GM06990 (cell line): ENCODE results near the gene ZIM2.
"Not testable (repeated sequence)": the region's sequence is repeated elsewhere in the genome, so short reads cannot be mapped to it uniquely, and the experiment has no call there.

ENCODE experiments used
- DNase-seq: peaks from one replicate; pipeline ENCODE4 v3.0.0-alpha.2; 2011; ENCODE audit not compliant: insufficient read length; ENCODE audit errors: extremely low read depth
- H3K27me3 ChIP-seq: replicated peaks from 2 replicates; pipeline ENCODE4 v1.6.0; 2011; ENCODE audit warnings: low read length; ENCODE audit not compliant: control insufficient read depth, insufficient read depth
- H3K36me3 ChIP-seq: 2 replicates; pipeline ENCODE4 v1.5.1; 2011; ENCODE audit warnings: low read length; ENCODE audit not compliant: control insufficient read depth, insufficient read depth
- H3K4me3 ChIP-seq: replicated peaks from 2 replicates; pipeline ENCODE4 v1.5.1; 2011; ENCODE audit warnings: low read depth, mild to moderate bottlenecking, control low read depth, low read length
- TF ChIP-seq, protein P1 (sequence below): IDR thresholded peaks from 2 replicates; pipeline ENCODE4 v1.5.1; 2011; ENCODE audit warnings: low read length, control low read depth, mild to moderate bottlenecking, inconsistent platforms; ENCODE audit not compliant: insufficient read depth, poor library complexity, severe bottlenecking

Gene ZIM2

DNA sequence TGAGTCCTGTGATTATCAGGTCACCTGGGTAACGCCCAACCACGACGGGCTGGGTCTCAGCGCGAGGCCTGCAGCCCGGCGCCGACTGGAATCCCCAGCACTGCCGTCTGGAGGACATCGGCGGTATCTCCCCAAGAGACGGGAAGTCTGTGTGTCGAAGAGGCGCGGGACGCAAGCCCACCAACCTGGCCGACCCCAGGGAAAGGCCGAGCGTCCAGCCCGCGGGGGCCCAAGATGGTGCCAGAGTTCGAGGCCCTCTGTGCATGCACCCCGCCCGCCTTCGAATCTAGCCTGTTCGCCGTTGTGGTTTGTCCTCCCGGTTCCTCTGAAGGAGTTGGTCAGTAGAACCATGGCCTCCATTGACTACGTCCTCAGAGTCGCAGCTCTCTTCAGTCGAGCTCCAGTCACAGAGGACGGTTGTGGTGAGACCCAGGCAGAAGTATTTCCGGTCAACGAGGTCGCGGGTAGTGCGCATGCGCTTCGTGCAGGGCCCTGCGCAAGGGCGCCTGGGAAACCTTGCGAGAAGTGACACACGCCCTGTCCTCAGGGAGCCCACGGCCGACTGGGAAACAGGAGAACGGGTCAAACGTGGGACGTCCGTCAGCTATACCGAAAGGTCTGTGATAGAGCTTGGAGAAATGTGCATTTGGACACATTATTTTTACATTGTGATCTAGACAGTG, 24.1 kb upstream of the ZIM2 start:
- H3K36me3 ChIP-seq: no peaks in the 10 kb centered on the region
- TF ChIP-seq, protein P1, sequence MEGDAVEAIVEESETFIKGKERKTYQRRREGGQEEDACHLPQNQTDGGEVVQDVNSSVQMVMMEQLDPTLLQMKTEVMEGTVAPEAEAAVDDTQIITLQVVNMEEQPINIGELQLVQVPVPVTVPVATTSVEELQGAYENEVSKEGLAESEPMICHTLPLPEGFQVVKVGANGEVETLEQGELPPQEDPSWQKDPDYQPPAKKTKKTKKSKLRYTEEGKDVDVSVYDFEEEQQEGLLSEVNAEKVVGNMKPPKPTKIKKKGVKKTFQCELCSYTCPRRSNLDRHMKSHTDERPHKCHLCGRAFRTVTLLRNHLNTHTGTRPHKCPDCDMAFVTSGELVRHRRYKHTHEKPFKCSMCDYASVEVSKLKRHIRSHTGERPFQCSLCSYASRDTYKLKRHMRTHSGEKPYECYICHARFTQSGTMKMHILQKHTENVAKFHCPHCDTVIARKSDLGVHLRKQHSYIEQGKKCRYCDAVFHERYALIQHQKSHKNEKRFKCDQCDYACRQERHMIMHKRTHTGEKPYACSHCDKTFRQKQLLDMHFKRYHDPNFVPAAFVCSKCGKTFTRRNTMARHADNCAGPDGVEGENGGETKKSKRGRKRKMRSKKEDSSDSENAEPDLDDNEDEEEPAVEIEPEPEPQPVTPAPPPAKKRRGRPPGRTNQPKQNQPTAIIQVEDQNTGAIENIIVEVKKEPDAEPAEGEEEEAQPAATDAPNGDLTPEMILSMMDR: no peak
- DNase-seq: no peak
- H3K27me3 ChIP-seq: no peaks in the 10 kb centered on the region
- H3K4me3 ChIP-seq: no peak overlapping the region

DNA sequence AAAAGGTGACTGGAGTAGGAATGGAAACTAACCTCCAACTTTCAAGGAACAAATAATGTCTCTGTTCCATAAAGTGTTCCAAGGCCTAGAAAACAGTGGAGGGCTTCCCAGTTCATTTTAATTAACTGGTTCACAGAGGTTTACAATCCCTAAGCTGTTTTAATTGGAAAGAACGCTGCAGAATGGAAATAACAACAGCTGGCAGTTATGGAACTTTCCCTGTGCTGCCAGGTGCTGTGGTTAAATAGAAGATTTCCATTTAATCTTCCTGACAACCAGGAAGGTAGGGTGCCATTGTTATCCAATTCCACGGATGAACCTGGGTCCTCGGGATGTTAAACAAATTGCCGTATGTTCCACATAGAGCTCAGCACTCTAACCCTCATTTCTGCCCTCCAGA, 22.2 kb upstream of the ZIM2 start:
- Histone ChIP-seq H3K4me3 (no peak overlapping the region), H3K27me3 (no peaks in the 10 kb centered on the region), H3K36me3 (no peaks in the 10 kb centered on the region)
- TF ChIP-seq, protein P1: no peak
- DNase-seq: no peak

DNA sequence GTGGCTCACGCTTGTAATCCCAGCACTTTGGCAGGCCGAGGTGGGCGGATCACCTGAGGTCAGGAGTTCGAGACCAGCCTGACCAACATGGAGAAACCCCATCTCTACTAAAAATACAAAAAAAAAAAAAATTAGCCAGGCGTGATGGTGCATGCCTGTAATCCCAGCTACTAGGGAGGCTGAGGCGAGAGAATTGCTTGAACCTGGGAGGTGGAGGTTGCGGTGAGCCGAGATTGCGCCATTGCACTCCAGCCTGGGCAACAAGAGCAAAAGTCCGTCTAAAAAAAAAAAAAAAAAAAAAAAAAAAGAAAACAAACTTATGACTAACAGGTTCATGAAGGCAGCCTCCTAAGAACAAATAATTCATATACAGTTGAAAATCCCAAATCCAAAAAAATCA, 19.9 kb upstream of the ZIM2 start:
- H3K4me3 ChIP-seq, H3K27me3 ChIP-seq, DNase-seq, H3K36me3 ChIP-seq: not testable (repeated sequence)

DNA sequence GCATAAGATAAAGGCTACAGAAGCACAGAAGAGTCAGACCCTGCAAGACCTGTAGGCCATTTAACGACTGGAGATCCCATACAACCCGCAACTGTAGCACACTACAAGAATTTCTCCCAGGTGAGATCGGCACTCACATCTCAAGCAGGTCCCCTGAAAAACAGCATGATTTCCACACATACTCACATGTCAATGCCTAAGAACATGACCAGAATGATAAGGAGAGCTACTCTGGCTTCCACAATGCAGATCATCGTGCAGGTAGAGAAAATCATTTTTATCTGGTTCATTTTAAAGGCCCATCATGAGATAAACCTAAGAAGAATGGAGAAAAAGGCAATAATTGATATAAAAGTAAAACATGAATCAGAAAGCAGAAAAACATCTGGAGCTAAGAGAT, 17.5 kb upstream of the ZIM2 start:
- no peak for DNase-seq
- TF ChIP-seq, protein P1: no peak
- H3K36me3 ChIP-seq: no peaks in the 10 kb centered on the region
- H3K4me3 ChIP-seq: no peak overlapping the region
- no peaks in the 10 kb centered on the region for H3K27me3 ChIP-seq

DNA sequence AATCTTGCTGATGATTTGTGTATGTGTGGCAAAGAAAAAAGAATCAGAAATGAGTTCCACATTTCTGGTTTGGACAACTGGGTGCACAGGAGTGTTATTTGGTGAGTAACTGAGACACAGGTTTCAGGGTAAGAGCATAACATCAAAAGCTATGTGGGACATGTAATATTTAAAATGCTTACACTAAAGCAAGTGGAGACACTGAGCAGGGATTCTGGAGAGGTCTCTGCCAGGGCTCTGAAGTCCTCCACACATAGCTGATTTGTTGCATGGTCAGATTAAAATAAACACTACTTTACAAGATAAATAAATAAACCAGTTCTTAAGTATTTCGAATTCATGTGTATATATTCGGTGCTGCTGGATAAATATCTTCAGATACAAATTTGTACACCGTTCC, 16.3 kb upstream of the ZIM2 start:
- Histone ChIP-seq H3K4me3 (no peak overlapping the region), H3K36me3 (no peaks in the 10 kb centered on the region), H3K27me3 (no peaks in the 10 kb centered on the region)
- no peak for DNase-seq
- TF ChIP-seq, protein P1: no peak

DNA sequence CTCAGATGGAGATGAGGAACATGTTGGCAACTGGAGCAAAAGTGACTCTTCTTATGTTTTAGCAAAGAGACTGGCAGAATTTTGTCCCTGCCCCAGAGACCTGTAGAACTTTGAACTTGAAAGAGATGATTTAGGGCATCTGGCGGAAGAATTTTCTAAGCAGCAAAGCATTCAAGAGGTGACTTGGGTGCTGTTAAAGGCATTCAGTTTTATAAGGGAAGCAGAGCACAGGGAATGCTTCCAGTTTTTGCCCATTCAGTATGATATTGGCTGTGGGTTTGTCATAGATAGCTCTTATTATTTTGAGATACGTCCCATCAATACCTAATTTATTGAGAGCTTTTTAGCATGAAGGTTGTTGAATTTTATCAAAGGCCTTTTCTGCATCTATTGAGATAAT, 11.8 kb upstream of the ZIM2 start:
- not testable (repeated sequence) for H3K4me3 ChIP-seq, H3K27me3 ChIP-seq, H3K36me3 ChIP-seq, DNase-seq

DNA sequence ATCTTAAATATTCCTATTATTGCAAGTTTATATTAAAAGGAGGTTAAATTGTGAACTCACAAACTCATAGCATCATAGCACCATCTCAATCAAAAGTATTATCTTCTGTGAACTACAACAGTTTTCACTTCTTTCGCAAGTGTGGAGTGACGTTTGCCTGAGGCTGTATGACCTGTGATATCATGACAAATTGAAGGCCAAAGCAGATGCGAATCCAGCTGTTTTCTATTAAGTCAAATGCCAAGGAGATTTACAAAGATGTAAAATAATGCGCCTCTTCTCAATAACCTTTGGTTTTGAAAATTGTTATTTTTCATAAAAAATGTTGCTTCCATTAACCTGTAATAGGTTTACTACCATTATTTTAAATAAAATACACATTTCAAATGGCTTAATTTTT, 7.6 kb upstream of the ZIM2 start:
- Histone ChIP-seq H3K27me3 (no peaks in the 10 kb centered on the region), H3K4me3 (no peak overlapping the region), H3K36me3 (no peaks in the 10 kb centered on the region)
- TF ChIP-seq, protein P1: no peak
- no peak for DNase-seq
